Peyer's patch (tissue), 4 donors: ENCODE results near the gene EFTUD2. TPM values are rescaled to one million over a fixed set of nuclear protein-coding genes. Genes with fewer than 3 reads are reported as not detected.
A peak's percentile ranks its signal among the peaks of the same experiment; 100 is the strongest.

ENCODE experiments used
- DNase-seq, 3 donors: peaks; one replicate each; pipeline ENCODE4 v3.0.0-alpha.2; 2017 to 2019
- H3K27ac ChIP-seq, 4 donors: fragments of 200-600 bp; sonication (generic); one replicate each; pipeline ENCODE4 v1.5.1; 2016 to 2019
- H3K27me3 ChIP-seq, 2 donors: fragments of 200-600 bp; sonication (generic); one replicate each; pipeline ENCODE4 v1.5.1; 2019
- H3K36me3 ChIP-seq, 3 donors: fragments of 200-600 bp; sonication (generic); one replicate each; pipeline ENCODE4 v1.5.1; 2016 to 2019
- H3K4me1 ChIP-seq, 4 donors: fragments of 200-600 bp; sonication (generic); one replicate each; pipeline ENCODE4 v1.5.1; 2016 to 2019
- H3K4me3 ChIP-seq, 4 donors: fragments of 200-600 bp; sonication (generic); 1 replicate in 3 of 4; 2 replicates in 1 of 4; pipeline ENCODE4 v1.5.1; 2016 to 2019; ENCODE audit warnings: mild to moderate bottlenecking in 1 of 4
- H3K9me3 ChIP-seq, 4 donors: fragments of 200-600 bp; sonication (generic); one replicate each; pipeline ENCODE4 v1.5.1; 2016 to 2019; ENCODE audit warnings: mild to moderate bottlenecking in 1 of 4
- POLR2A ChIP-seq, 2 donors: fragments of 450-650 bp; IDR thresholded peaks; one replicate each; pipeline ENCODE4 v1.5.1; 2017; ENCODE audit warnings: antibody characterized with exemption in 2 of 2, mild to moderate bottlenecking in 2 of 2, moderate library complexity in 2 of 2
- total RNA-seq, 4 donors: library from RNA; depleted of rRNA; stranded (reverse); fragments of >200 nt; gene quantifications; one replicate each; pipeline ENCODE4 v1.1.0, GENCODE V29; 2016
- TF ChIP-seq, protein P1 (sequence below), 6 experiments: fragments of 450-650 bp in 4 of 6; fragments of 200-600 bp in 2 of 6; sonication (generic) in 1 of 6; IDR thresholded peaks; one replicate each; pipeline ENCODE4 v1.5.1; 2017 to 2019; ENCODE audit warnings: antibody characterized with exemption in 6 of 6, mild to moderate bottlenecking in 3 of 6, moderate library complexity in 1 of 6

EFTUD2 gene
- total RNA-seq, 4 donors from 2014 or later = 43.3 to 176 (median 69.8) TPM

DNA sequence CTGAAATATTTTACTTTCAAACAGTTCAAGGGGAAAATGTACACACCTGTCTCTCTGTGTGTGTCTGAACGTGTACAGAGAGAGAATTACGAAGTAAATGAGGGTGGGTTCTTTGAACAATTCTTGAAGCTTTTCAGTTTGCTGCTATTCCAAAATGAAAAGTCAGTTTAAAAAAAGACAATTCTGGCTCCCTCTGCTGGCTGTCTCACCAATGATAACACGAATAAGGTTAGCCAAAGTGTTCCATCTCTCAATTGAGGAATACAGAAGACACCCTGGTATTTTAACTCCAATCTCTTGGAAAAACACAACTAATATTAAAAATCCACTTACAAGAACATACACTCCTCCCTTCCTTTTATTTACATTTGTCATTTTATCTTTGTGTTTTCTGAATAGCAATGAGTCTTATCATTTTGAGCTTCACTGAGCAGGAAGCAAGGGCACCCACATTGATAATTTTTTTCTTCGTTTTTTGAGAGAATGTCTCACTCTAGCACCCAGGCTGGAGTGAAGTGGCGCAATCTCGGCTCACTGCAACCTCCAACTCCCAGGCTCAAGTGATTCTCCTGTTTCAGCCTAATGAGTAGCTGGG, 20.5 kb downstream of the EFTUD2 start:
- H3K9me3 ChIP-seq = no peaks in the 10 kb centered on the region
- H3K4me1 ChIP-seq = no peaks in the 10 kb centered on the region
- no peak overlapping the region for H3K27ac ChIP-seq
- TF ChIP-seq, protein P1, sequence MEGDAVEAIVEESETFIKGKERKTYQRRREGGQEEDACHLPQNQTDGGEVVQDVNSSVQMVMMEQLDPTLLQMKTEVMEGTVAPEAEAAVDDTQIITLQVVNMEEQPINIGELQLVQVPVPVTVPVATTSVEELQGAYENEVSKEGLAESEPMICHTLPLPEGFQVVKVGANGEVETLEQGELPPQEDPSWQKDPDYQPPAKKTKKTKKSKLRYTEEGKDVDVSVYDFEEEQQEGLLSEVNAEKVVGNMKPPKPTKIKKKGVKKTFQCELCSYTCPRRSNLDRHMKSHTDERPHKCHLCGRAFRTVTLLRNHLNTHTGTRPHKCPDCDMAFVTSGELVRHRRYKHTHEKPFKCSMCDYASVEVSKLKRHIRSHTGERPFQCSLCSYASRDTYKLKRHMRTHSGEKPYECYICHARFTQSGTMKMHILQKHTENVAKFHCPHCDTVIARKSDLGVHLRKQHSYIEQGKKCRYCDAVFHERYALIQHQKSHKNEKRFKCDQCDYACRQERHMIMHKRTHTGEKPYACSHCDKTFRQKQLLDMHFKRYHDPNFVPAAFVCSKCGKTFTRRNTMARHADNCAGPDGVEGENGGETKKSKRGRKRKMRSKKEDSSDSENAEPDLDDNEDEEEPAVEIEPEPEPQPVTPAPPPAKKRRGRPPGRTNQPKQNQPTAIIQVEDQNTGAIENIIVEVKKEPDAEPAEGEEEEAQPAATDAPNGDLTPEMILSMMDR (IDR thresholded peaks at IDR 0.05) = peak in 5 of 6 experiments; percentile 12 to 47 (median 43)
- TF ChIP-seq POLR2A (IDR thresholded peaks at IDR 0.05) = no peak
- peak in 1 of 3 donors; percentile 61 for DNase-seq
- H3K4me3 ChIP-seq = no peak overlapping the region
- H3K27me3 ChIP-seq = no peaks in the 10 kb centered on the region
- peaks cover 0 to 88% (median 0%) of the 10 kb centered on the region in 3 donors for H3K36me3 ChIP-seq

DNA sequence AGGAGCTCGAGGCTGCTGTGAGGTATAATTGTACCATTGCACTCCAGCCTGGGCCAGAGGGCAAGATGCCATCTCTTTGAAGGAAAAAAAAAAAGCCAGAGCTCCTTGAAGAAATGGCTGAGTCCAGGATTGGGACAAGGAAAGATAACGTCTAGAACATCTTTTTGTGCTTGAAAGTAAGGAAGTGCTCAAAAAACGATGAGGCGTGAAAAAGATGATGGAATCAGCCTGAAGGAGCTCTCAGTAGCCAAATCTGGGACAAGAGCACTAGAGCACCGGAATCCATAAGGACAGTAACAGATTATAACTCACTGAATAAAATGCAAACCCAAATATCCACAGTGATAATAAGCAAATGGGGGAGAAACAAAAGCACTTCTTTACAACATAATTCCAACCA, 22.1 kb downstream of the EFTUD2 start:
- no peaks in the 10 kb centered on the region for H3K4me1 ChIP-seq
- peaks cover 0 to 86% (median 0%) of the 10 kb centered on the region in 3 donors for H3K36me3 ChIP-seq
- TF ChIP-seq, protein P1 (IDR thresholded peaks at IDR 0.05) = no peak
- TF ChIP-seq POLR2A (IDR thresholded peaks at IDR 0.05) = no peak
- H3K9me3 ChIP-seq = no peaks in the 10 kb centered on the region
- no peak overlapping the region for H3K27ac ChIP-seq
- DNase-seq = no peak
- no peak overlapping the region for H3K4me3 ChIP-seq
- H3K27me3 ChIP-seq = no peaks in the 10 kb centered on the region

DNA sequence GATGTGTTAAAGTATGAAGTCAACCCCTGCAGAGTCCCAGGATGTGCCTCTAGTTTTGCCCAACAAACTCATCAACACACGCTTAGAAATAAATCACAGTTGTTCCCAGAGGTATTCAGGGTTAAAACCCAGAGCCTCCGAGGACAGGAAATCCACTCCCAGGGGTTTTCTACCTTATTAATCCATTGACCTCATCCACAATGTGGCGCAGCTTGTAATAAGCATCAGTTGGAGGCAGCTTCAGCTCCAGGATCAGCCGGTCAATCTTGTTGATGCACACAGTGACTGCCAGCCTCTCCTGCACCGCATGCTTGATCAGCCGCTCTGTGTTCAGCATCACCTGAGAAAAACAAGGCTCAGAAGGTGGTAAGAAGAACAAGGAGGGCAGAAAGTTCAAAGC, 23.5 kb downstream of the EFTUD2 start:
- no peak for DNase-seq
- H3K4me3 ChIP-seq = no peak overlapping the region
- H3K27me3 ChIP-seq = no peaks in the 10 kb centered on the region
- H3K4me1 ChIP-seq = no peaks in the 10 kb centered on the region
- H3K36me3 ChIP-seq = peaks cover 0 to 87% (median 0%) of the 10 kb centered on the region in 3 donors
- H3K9me3 ChIP-seq = no peaks in the 10 kb centered on the region
- H3K27ac ChIP-seq = no peak overlapping the region
- TF ChIP-seq, protein P1 (IDR thresholded peaks at IDR 0.05) = no peak
- no peak for TF ChIP-seq POLR2A (IDR thresholded peaks at IDR 0.05)

DNA sequence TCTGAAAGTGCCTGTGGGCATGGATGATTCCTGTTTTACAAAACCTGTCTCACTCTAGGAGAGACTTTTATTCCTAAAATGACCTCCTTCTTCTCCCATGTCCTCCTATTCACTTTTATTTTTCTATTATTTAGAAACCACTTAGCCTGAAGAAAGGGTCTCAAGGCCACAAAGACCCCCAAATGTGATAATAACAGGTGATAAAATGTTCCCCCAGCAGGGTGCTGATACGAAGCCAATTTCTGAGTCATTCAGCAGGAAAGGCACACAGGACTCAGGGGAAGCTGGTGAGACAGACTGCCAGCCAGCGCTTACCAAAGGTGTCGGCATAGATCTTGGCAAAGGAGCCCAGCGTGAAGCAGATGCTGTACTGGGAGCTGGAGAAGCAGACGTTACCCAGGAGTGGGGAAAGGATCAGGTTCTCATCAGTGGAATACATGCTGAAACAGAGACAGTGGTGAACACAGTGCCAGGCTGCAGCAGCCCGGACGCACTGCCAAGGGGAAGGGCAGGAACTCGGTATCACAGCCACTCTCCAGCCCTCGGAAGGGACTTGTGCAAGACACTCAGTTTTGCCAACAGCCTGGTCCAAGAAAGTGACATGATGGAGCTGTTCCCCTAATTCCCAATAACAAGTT, 27.0 kb downstream of the EFTUD2 start:
- TF ChIP-seq POLR2A (IDR thresholded peaks at IDR 0.05) = no peak
- TF ChIP-seq, protein P1 (IDR thresholded peaks at IDR 0.05) = no peak
- Histone ChIP-seq H3K4me3 (no peak overlapping the region), H3K4me1 (no peaks in the 10 kb centered on the region), H3K36me3 (peaks cover 0 to 90% (median 0%) of the 10 kb centered on the region in 3 donors), H3K9me3 (no peaks in the 10 kb centered on the region), H3K27ac (no peak overlapping the region), H3K27me3 (no peaks in the 10 kb centered on the region)
- no peak for DNase-seq

DNA sequence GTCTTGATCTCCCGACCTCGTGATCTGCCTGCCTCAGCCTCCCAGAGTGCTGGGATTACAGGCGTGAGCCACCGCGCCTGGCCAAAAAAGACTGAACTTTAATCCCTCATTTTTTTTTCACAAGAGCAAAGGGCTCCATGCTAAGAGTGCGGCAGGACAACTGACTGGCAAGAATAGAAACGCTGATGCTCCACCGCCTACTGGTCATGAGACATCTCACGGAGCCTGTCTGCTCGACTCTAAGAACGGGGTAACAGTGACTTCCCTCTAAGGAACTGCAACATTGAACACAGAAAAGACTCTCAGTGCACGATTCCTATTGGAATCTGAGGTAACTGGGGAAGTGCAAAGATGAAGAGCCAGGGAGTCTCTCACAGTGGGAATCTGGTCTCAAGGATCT, 27.7 kb downstream of the EFTUD2 start:
- no peaks in the 10 kb centered on the region for H3K4me1 ChIP-seq
- H3K27me3 ChIP-seq = no peaks in the 10 kb centered on the region
- TF ChIP-seq POLR2A (IDR thresholded peaks at IDR 0.05) = no peak
- TF ChIP-seq, protein P1 (IDR thresholded peaks at IDR 0.05) = no peak
- H3K36me3 ChIP-seq = peaks cover 0 to 88% (median 0%) of the 10 kb centered on the region in 3 donors
- no peaks in the 10 kb centered on the region for H3K9me3 ChIP-seq
- H3K4me3 ChIP-seq = no peak overlapping the region
- H3K27ac ChIP-seq = no peak overlapping the region
- DNase-seq = no peak
